ENCODE data around the gene SLC27A2. TPM values are rescaled to one million over a fixed set of nuclear protein-coding genes. Genes with fewer than 3 reads are reported as not detected.

SLC27A2 gene
- total RNA-seq, 1 experiment from 2014 or later, result 7.0 TPM

DNA sequence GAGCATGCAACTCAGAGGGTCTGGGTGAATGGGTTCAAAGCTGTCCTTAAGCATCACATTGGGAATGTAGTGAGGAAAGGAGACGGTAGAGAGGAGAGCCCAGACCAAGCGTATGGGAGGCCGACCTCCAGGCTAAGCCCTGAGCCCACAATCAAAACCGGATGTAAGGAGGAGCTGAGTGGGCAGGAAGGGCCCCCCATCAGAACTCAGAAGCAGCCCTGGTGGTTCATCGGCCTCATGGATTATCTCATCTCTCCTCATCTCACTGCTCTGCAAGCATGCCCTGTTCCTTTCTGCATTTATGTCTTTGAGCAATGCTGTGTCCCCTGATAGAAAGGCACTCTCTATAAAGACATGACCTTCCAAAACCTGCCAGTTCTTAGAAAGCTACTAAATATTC, 77.3 kb downstream of the SLC27A2 start:
- Histone ChIP-seq H3K4ac (ENCODE audit: low read depth, low read length) (no peak overlapping the region), H3K56ac (ENCODE audit: insufficient read length, low read depth, low read length) (no peak overlapping the region), H3K9me3 (ENCODE audit: control insufficient read depth, low read depth, low read length) (no peaks in the 10 kb centered on the region), H3K4me2 (ENCODE audit: insufficient read depth, insufficient read length, low read length) (no peak overlapping the region), H2BK12ac (ENCODE audit: insufficient read length, low read depth, low read length) (no peak overlapping the region), H3K79me1 (ENCODE audit: insufficient read depth, low read depth, low read length, poor library complexity, severe bottlenecking) (no peaks in the 10 kb centered on the region), H4K8ac (replicated peaks; ENCODE audit: insufficient read length, low read depth, low read length) (no peak overlapping the region), H3K23me2 (ENCODE audit: insufficient read length, low read depth, low read length, poor library complexity, severe bottlenecking) (no peaks in the 10 kb centered on the region), H2BK120ac (ENCODE audit: low read depth, low read length, poor library complexity, severe bottlenecking) (no peak overlapping the region), H4K91ac (ENCODE audit: insufficient read length, low read depth, low read length) (no peak overlapping the region), H3K27me3 (ENCODE audit: insufficient read depth, low read length) (no peaks in the 10 kb centered on the region), H4K20me1 (ENCODE audit: control insufficient read depth, insufficient read depth, insufficient read length) (no peaks in the 10 kb centered on the region), H3K79me2 (ENCODE audit: insufficient read depth, low read length) (no peaks in the 10 kb centered on the region), H2AFZ (ENCODE audit: low read length) (no peak overlapping the region), H2BK5ac (ENCODE audit: insufficient read length, low read length) (no peak overlapping the region), H3K23ac (ENCODE audit: insufficient read length, low read depth, low read length) (no peak overlapping the region), H4K5ac (ENCODE audit: insufficient read length, low read depth, low read length) (no peak overlapping the region), H3T11ph (ENCODE audit: low read length) (no peak overlapping the region), H2AK5ac (ENCODE audit: insufficient read length, low read length) (no peak overlapping the region), H3K4me1 (ENCODE audit: insufficient read depth, low read length) (no peaks in the 10 kb centered on the region), H2BK15ac (ENCODE audit: low read depth, low read length) (no peak overlapping the region), H3K9ac (ENCODE audit: extremely low read depth, insufficient read length, low read length) (no peak overlapping the region), H2BK20ac (ENCODE audit: low read depth, low read length, poor library complexity, severe bottlenecking) (no peak overlapping the region), H3K18ac (ENCODE audit: insufficient read length, low read depth, low read length) (no peak overlapping the region), H3K14ac (ENCODE audit: insufficient read depth, low read length) (no peak overlapping the region), H3K27ac (ENCODE audit: insufficient read length, low read depth, low read length) (no peak overlapping the region)
- TF ChIP-seq, protein P1, sequence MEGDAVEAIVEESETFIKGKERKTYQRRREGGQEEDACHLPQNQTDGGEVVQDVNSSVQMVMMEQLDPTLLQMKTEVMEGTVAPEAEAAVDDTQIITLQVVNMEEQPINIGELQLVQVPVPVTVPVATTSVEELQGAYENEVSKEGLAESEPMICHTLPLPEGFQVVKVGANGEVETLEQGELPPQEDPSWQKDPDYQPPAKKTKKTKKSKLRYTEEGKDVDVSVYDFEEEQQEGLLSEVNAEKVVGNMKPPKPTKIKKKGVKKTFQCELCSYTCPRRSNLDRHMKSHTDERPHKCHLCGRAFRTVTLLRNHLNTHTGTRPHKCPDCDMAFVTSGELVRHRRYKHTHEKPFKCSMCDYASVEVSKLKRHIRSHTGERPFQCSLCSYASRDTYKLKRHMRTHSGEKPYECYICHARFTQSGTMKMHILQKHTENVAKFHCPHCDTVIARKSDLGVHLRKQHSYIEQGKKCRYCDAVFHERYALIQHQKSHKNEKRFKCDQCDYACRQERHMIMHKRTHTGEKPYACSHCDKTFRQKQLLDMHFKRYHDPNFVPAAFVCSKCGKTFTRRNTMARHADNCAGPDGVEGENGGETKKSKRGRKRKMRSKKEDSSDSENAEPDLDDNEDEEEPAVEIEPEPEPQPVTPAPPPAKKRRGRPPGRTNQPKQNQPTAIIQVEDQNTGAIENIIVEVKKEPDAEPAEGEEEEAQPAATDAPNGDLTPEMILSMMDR (conservative IDR thresholded peaks at IDR 0.05), result no peak
- Mint-ChIP-seq H3K4me3 (no peak overlapping the region), H3K27ac (peak overlapping the region in 1 of 3 experiments; percentile 52; a peak in 1 of 7 replicates), H3K9me3 (no peaks in the 10 kb centered on the region), H3K27me3 (ENCODE audit: low read depth) (peaks cover 3% of the 10 kb centered on the region; the same call in 1 of the 2 replicates), H3K4me1 (no peaks in the 10 kb centered on the region), H3K36me3 (ENCODE audit: insufficient read depth in 1 of 3, low read depth in 3 of 3) (no peaks in the 10 kb centered on the region)
- WGBS (ENCODE audit: extremely low coverage, insufficient read length, low lambda C conversion rate), result no CpG with 5 or more reads among the region's 5 CpGs
- no peak for DNase-seq

All from H9 (cell line).